Suprapubic skin (tissue), 4 donors: ENCODE results near the gene MMP1. TPM values are rescaled to one million over a fixed set of nuclear protein-coding genes. Genes with fewer than 3 reads are reported as not detected.
"Not testable (repeated sequence)": the region's sequence is repeated elsewhere in the genome, so short reads cannot be mapped to it uniquely, and the experiment has no call there.

Experiments
- DNase-seq, 2 donors: peaks; one replicate each; pipeline ENCODE4 v3.0.0-alpha.2; 2019; ENCODE audit warnings: low spot score in 2 of 2
- H3K27ac ChIP-seq: fragments of 200-600 bp; sonication (generic); one replicate; pipeline ENCODE4 v1.5.1; 2019
- H3K27me3 ChIP-seq: fragments of 200-600 bp; sonication (generic); one replicate; pipeline ENCODE4 v1.5.1; 2019
- H3K36me3 ChIP-seq: fragments of 200-600 bp; sonication (generic); one replicate; pipeline ENCODE4 v1.5.1; 2019
- H3K4me1 ChIP-seq: fragments of 200-600 bp; sonication (generic); one replicate; pipeline ENCODE4 v1.5.1; 2019
- H3K4me3 ChIP-seq: fragments of 200-600 bp; sonication (generic); one replicate; pipeline ENCODE4 v1.5.1; 2019; ENCODE audit warnings: mild to moderate bottlenecking
- H3K9me3 ChIP-seq: fragments of 200-600 bp; sonication (generic); one replicate; pipeline ENCODE4 v1.5.1; 2019
- EP300 ChIP-seq: sonication (generic); formaldehyde crosslinking; IDR thresholded peaks from one replicate; pipeline ENCODE4 v1.6.1; 2017; ENCODE audit warnings: antibody characterized with exemption
- POLR2A ChIP-seq, 2 donors: fragments of 450-650 bp; IDR thresholded peaks; one replicate each; pipeline ENCODE4 v1.6.1; 2017; ENCODE audit warnings: antibody characterized with exemption in 2 of 2, mild to moderate bottlenecking in 2 of 2, moderate library complexity in 2 of 2
- POLR2AphosphoS5 ChIP-seq, 3 donors: sonication (generic); formaldehyde crosslinking; IDR thresholded peaks; one replicate each; pipeline ENCODE4 v1.6.1; 2017; ENCODE audit warnings: antibody characterized with exemption in 3 of 3
- WGBS: methylation state at CpG from one replicate; pipeline ENCODE4 v1.1.5; 2018; 5-methylcytosine and 5-hydroxymethylcytosine counted together
- total RNA-seq, 4 donors: library from RNA; depleted of rRNA; stranded (reverse); fragments of >200 nt; gene quantifications; one replicate each; pipeline ENCODE4 v1.1.0, GENCODE V29; 2016
- TF ChIP-seq, protein P1 (sequence below), 2 donors: fragments of 200-600 bp in 1 of 2; fragments of 450-650 bp in 1 of 2; sonication (generic) in 1 of 2; IDR thresholded peaks; one replicate each; pipeline ENCODE4 v1.5.1; 2016 to 2019; ENCODE audit warnings: antibody characterized with exemption in 2 of 2, mild to moderate bottlenecking in 1 of 2, moderate library complexity in 1 of 2

Gene MMP1
- total RNA-seq, 4 donors from 2014 or later: 0.40 TPM; not detected in 3

DNA sequence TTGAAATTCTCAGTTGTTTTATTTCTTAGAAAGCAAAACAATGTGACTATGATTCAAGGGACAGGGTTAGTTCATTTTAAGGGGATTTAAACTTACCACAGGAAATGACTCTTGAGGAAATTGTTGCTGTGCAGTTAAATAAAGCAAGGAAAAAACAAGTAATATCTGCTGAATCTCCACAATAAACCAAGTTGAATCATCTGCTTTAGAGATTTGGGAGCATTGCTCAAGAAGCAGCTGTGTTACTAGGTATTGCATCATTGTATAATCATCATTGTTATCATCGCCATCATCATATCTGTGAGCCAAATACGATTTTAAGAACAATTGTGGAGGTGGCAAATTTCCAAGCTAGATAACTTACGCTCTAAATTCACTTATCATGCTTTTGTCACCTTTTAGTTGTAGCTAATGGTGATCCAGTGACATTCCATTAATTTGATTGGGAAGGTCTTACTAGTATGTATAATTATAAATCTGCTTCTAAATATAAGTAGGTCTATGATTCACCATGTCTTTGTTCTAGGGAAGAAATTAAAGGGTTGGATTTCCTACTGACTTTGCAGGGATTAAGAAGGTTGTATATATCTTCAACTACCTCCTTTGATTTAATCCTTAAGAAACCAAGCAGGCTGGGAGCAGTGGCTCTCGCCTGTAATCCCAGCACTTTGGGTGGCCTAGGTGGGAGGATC, 37.5 kb downstream of the MMP1 start:
- Histone ChIP-seq H3K9me3 (no peaks in the 10 kb centered on the region), H3K36me3 (no peaks in the 10 kb centered on the region), H3K27ac (no peak overlapping the region), H3K27me3 (peaks cover 3% of the 10 kb centered on the region), H3K4me3 (no peak overlapping the region), H3K4me1 (peaks cover 7% of the 10 kb centered on the region)
- DNase-seq: no peak
- TF ChIP-seq, protein P1, sequence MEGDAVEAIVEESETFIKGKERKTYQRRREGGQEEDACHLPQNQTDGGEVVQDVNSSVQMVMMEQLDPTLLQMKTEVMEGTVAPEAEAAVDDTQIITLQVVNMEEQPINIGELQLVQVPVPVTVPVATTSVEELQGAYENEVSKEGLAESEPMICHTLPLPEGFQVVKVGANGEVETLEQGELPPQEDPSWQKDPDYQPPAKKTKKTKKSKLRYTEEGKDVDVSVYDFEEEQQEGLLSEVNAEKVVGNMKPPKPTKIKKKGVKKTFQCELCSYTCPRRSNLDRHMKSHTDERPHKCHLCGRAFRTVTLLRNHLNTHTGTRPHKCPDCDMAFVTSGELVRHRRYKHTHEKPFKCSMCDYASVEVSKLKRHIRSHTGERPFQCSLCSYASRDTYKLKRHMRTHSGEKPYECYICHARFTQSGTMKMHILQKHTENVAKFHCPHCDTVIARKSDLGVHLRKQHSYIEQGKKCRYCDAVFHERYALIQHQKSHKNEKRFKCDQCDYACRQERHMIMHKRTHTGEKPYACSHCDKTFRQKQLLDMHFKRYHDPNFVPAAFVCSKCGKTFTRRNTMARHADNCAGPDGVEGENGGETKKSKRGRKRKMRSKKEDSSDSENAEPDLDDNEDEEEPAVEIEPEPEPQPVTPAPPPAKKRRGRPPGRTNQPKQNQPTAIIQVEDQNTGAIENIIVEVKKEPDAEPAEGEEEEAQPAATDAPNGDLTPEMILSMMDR (IDR thresholded peaks at IDR 0.05): no peak
- TF ChIP-seq POLR2A (IDR thresholded peaks at IDR 0.05) (no peak), EP300 (no peak), POLR2AphosphoS5 (IDR thresholded peaks at IDR 0.05) (peak in 1 of 3 donors; percentile 68)
- 34% methylated on average over 4 of the region's 4 CpGs for WGBS

DNA sequence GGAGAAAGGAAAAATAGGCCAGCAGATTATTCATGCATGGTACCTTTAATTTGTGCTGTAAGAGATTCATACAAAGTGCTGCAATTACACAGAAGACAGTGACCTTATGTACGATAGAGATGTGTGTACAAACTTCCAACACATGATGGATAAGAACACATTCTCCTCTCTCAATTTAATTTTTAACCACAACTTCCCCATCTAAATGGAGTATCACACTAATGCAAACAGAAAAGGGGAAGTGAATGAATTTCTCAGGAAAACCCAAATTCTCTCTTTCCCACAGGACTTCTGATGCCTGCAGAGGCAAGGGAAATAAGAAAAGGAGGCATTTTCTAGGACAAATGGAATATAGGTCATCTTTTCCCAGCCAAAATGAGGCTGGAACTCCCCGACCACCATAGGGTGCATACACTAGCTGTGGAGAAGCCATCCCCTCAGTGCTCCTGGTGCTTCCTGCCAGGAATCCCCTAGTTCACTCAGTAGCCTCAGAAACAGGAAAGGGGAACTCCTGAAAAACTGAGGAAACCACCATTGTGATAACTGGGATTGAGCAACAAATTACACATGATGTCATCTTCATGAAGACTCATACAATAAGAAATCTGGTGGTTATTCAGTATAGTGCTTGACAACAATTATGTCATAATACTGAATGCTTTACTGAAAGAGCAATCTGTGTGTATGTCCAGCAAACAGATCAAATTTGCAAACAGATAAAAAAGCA, 40.0 kb downstream of the MMP1 start:
- Histone ChIP-seq H3K27ac (no peak overlapping the region), H3K27me3 (peaks cover 3% of the 10 kb centered on the region), H3K4me3 (no peak overlapping the region), H3K4me1 (peaks cover 7% of the 10 kb centered on the region), H3K9me3 (no peaks in the 10 kb centered on the region), H3K36me3 (no peaks in the 10 kb centered on the region)
- 64% methylated on average over 2 of the region's 2 CpGs for WGBS
- no peak for DNase-seq
- TF ChIP-seq POLR2AphosphoS5 (IDR thresholded peaks at IDR 0.05) (no peak), EP300 (no peak), POLR2A (IDR thresholded peaks at IDR 0.05) (no peak)
- TF ChIP-seq, protein P1 (IDR thresholded peaks at IDR 0.05): no peak

DNA sequence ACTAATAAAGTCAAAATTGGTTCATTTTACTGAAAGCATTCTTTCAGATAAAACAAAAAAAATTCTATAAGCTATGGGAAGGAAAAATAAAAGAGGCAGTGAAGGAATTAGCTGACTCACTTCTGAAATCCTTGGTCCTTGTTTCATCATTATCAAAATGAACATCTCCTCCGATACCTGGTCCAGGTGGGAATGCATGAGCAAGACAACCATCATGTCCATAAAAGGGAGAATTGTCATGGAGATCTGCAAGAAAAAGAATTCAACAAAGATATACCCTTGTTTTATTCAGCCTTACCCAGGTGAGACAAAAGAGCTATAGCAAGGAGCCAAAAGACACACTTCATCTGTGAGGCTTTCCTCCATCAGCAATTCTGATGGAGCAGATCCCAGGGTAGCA, 44.7 kb downstream of the MMP1 start:
- no peak overlapping the region for H3K4me3 ChIP-seq
- 95% methylated on average over 1 of the region's 1 CpG for WGBS
- no peaks in the 10 kb centered on the region for H3K36me3 ChIP-seq
- H3K27ac ChIP-seq: no peak overlapping the region
- H3K27me3 ChIP-seq: peaks cover 3% of the 10 kb centered on the region
- no peak for DNase-seq
- H3K4me1 ChIP-seq: no peaks in the 10 kb centered on the region
- H3K9me3 ChIP-seq: peaks cover 2% of the 10 kb centered on the region
- no peak for TF ChIP-seq POLR2AphosphoS5 (IDR thresholded peaks at IDR 0.05)
- TF ChIP-seq, protein P1 (IDR thresholded peaks at IDR 0.05): no peak
- no peak for TF ChIP-seq EP300
- TF ChIP-seq POLR2A (IDR thresholded peaks at IDR 0.05): no peak

DNA sequence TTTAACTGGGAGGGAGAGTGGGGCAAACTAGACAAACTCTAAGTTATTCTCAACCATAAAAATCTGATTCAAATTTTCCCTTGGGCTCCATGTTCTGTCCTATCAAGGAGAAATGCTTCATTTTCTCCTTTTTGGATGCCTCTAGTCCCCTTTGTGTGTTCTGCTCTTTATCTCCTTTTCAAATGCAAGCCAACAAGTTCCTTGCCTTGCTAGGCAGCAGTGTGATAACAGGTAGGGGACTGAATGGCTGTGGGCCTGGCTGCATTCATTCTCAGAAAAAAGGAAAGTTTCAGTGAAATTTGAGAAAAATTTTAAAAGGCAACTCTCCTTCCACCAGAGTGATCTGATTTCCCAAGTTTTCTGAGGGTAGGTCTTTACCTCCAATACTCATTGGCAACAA, 46.3 kb downstream of the MMP1 start:
- Histone ChIP-seq H3K27ac (no peak overlapping the region), H3K36me3 (no peaks in the 10 kb centered on the region), H3K4me3 (no peak overlapping the region), H3K9me3 (peaks cover 3% of the 10 kb centered on the region), H3K27me3 (peaks cover 3% of the 10 kb centered on the region), H3K4me1 (no peaks in the 10 kb centered on the region)
- TF ChIP-seq EP300 (no peak), POLR2A (IDR thresholded peaks at IDR 0.05) (no peak), POLR2AphosphoS5 (IDR thresholded peaks at IDR 0.05) (no peak)
- TF ChIP-seq, protein P1 (IDR thresholded peaks at IDR 0.05): no peak
- DNase-seq: no peak

DNA sequence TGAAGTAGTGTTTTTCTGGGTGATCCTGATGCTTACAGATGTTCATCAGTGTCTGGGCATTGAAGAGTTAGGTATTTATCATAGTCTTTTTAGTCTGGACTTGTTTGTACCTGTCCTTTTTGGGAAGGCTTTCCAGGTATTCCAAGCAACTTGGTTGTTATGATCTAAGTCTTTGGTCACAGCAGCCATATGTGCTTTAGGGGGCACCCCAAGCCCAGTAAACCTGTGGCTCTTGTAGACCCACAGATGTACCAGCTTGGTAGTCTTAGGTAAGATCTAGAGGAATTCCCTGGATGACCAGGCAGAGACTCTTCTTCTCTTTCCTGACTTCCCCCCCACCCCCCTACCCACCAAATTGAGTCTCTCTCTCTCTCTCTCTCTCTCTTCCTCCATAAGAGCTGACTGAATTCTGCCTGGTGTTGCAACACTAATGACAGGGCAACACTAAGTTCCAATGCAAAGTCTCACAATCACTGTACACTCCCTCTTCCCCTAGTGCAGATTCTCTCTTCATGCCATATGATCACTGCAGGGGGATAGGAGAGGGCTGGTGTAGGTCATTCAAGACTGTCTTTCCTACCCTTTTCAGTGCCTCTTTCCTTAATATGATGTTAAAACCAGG, 48.7 kb downstream of the MMP1 start:
- H3K27ac ChIP-seq: no peak overlapping the region
- no peak for TF ChIP-seq POLR2AphosphoS5 (IDR thresholded peaks at IDR 0.05)
- TF ChIP-seq, protein P1 (IDR thresholded peaks at IDR 0.05): no peak
- TF ChIP-seq POLR2A (IDR thresholded peaks at IDR 0.05): no peak
- no peak for TF ChIP-seq EP300
- H3K9me3 ChIP-seq: peaks cover 3% of the 10 kb centered on the region
- H3K4me1 ChIP-seq: no peaks in the 10 kb centered on the region
- H3K27me3 ChIP-seq: no peaks in the 10 kb centered on the region
- no peaks in the 10 kb centered on the region for H3K36me3 ChIP-seq
- no peak overlapping the region for H3K4me3 ChIP-seq
- DNase-seq: no peak

DNA sequence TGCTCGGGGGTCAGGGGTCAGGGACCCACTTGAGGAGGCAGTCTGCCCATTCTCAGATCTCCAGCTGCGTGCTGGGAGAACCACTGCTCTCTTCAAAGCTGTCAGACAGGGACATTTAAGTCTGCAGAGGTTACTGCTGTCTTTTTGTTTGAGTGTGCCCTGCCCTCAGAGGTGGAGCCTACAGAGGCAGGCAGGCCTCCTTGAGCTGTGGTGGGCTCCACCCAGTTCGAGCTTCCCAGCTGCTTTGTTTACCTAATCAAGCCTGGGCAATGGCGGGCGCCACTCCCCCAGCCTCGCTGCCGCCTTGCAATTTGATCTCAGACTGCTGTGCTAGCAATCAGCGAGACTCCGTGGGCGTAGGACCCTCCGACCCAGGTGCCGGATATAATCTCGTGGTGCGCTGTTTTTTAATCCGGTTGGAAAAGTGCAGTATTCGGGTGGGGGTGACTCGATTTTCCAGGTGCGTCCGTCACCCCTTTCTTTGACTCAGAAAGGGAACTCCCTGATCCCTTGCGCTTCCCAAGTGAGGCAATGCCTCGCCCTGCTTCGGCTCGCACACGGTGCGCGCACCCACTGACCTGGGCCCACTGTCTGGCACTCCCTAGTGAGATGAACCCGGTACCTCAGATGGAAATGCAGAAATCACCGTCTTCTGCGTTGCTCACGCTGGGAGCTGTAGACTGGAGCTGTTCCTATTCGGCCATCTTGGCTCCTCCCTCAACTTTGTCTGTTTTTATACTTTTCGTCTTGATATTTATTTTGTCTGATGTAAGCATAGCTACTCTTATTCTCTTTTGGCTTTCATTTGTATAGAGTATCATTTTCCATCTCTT, 51.0 kb downstream of the MMP1 start:
- not testable (repeated sequence) for H3K4me1 ChIP-seq, DNase-seq, H3K4me3 ChIP-seq, H3K9me3 ChIP-seq, H3K27me3 ChIP-seq, H3K27ac ChIP-seq, H3K36me3 ChIP-seq
- WGBS: 86% methylated on average over 24 of the region's 32 CpGs
